Activated T-cell treated with anti-CD3 and anti-CD28 coated beads, Interleukin-2, amount 50 U/mL, for 72 hours (primary cell): Measurements from ENCODE around the gene OPRM1. TPM values are rescaled to one million over a fixed set of nuclear protein-coding genes. Genes with fewer than 3 reads are reported as not detected.

Experiments used
- ATAC-seq, 2 donors: fragments of 150-1000 bp; cut with Tn5 transposase; replicated peaks in 1 of 2; 2 replicates each; pipeline ENCODE4 v1.10.0; 2021; ENCODE audit warnings: moderate library complexity in 2 of 2, mild to moderate bottlenecking in 1 of 2
- DNase-seq, 2 donors: peaks; one replicate each; pipeline ENCODE4 v3.0.0; 2021 to 2022; ENCODE audit warnings: mixed read lengths in 1 of 2
- H3K27ac Mint-ChIP-seq: one replicate; pipeline ENCODE4 v1.8.0; 2022; ENCODE audit warnings: mild to moderate bottlenecking, moderate library complexity, mixed read lengths
- H3K27me3 Mint-ChIP-seq: one replicate; pipeline ENCODE4 v1.8.0; 2022; ENCODE audit warnings: low read depth, mixed read lengths
- H3K36me3 Mint-ChIP-seq, 2 donors: one replicate each; pipeline ENCODE4 v1.8.0; 2022; ENCODE audit warnings: mixed read lengths in 2 of 2, mild to moderate bottlenecking in 1 of 2; ENCODE audit not compliant: insufficient read depth in 2 of 2
- H3K4me1 Mint-ChIP-seq: one replicate; pipeline ENCODE4 v1.8.0; 2022; ENCODE audit warnings: low read depth, mixed read lengths
- H3K4me3 Mint-ChIP-seq, 2 donors: one replicate each; pipeline ENCODE4 v1.8.0; 2022; ENCODE audit warnings: mild to moderate bottlenecking in 2 of 2, mixed read lengths in 2 of 2, moderate library complexity in 2 of 2
- H3K9me3 Mint-ChIP-seq, 2 donors: one replicate each; pipeline ENCODE4 v1.8.0; 2022; ENCODE audit warnings: mixed read lengths in 2 of 2
- total RNA-seq, 2 donors: library from RNA; stranded (reverse); gene quantifications; one replicate each; pipeline ENCODE4 v1.2.3, GENCODE V29; 2022

OPRM1 gene
- total RNA-seq, 2 donors from 2014 or later = not detected

DNA sequence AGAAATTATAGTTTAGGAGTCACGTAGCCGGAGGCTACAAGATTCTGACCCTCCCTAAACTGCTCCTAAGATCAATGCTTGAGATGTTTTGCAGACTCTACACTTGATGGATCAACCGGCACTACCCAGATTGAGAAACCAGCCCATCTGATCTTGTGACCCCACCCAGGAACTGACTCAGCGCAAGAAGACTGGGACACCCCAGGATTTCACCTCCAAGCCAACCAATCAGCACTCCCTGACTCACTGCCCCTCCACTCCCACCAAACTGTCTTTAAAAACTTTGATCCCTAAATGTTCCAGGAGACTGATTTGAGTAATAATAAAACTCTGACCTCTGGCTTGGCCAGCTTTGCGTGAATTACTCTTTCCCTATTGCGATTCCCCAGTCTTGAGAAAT lies 99.8 kb downstream of the OPRM1 start:
- no peaks in the 10 kb centered on the region for H3K36me3 Mint-ChIP-seq
- no peak overlapping the region for H3K27ac Mint-ChIP-seq
- DNase-seq (no peak), ATAC-seq (no peak)
- H3K4me1 Mint-ChIP-seq = peaks cover 8% of the 10 kb centered on the region
- no peak overlapping the region for H3K4me3 Mint-ChIP-seq
- H3K9me3 Mint-ChIP-seq = no peaks in the 10 kb centered on the region
- peaks cover 6% of the 10 kb centered on the region for H3K27me3 Mint-ChIP-seq

DNA sequence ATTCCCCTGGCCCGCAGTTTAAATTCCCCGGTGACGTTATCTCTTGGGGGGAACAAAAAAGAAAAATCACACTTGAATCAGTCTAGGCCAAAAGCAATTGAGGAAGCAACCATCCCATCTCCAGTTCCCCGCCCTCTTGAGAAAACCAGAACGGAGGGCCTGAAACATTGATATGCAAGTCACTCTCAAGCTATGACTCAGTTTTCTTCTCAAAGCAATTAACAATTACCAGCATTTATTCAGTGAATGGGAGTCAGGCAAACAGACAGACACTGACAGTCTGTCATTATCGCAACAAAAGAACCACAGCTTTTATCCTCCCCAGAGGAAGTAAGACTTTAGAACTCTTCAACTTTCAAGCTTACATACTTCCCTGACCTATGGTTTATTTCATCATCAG lies 100.9 kb downstream of the OPRM1 start:
- Mint-ChIP-seq H3K27ac (no peak overlapping the region), H3K27me3 (peaks cover 6% of the 10 kb centered on the region), H3K36me3 (no peaks in the 10 kb centered on the region), H3K4me3 (no peak overlapping the region), H3K4me1 (peaks cover 8% of the 10 kb centered on the region), H3K9me3 (no peaks in the 10 kb centered on the region)
- ATAC-seq (no peak), DNase-seq (no peak)

DNA sequence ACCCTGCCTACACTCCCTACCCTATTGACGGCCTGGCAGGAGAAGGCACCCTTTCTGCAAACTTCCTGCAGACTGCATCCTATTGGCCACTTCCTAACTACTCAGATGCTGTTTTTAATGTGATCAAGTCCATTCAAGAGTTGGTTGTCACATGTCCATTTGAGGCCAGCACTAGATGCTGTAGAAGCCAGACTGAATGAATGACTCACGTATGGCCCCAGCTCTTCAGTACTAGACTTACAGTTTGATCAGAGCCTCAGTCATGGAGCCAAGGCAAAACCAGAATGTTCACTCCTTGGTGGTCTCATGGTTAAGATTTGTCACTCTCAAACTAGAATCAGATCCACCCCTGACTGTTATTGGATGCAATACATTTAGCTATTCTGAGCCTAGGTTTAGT lies 101.7 kb downstream of the OPRM1 start:
- Mint-ChIP-seq H3K36me3 (no peaks in the 10 kb centered on the region), H3K9me3 (no peaks in the 10 kb centered on the region), H3K27ac (no peak overlapping the region), H3K4me3 (no peak overlapping the region), H3K4me1 (peaks cover 8% of the 10 kb centered on the region), H3K27me3 (peaks cover 6% of the 10 kb centered on the region)
- no peak for DNase-seq
- ATAC-seq = peak in 1 of 2 donors; percentile 34

DNA sequence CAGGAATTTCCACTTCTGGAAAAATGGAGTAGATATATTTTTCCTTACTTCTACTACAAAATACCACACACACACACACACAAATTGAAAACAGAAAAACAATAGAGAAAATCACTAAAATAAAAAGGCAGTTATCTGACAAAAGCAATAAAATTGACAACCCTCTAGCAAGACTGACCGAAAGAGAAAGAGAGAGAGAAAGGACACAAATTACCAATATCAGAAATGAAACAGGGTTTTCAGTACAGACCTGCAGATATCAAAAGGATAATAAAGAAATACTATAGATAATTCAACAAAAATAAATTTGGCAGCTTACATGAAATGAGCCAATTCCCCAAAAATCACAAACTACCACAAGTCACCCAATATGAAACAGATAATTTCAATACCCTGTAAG lies 104.7 kb downstream of the OPRM1 start:
- DNase-seq = no peak
- Mint-ChIP-seq H3K4me3 (no peak overlapping the region), H3K27me3 (peaks cover 6% of the 10 kb centered on the region), H3K4me1 (peaks cover 8% of the 10 kb centered on the region), H3K9me3 (no peaks in the 10 kb centered on the region), H3K27ac (no peak overlapping the region), H3K36me3 (no peaks in the 10 kb centered on the region)
- no peak for ATAC-seq

DNA sequence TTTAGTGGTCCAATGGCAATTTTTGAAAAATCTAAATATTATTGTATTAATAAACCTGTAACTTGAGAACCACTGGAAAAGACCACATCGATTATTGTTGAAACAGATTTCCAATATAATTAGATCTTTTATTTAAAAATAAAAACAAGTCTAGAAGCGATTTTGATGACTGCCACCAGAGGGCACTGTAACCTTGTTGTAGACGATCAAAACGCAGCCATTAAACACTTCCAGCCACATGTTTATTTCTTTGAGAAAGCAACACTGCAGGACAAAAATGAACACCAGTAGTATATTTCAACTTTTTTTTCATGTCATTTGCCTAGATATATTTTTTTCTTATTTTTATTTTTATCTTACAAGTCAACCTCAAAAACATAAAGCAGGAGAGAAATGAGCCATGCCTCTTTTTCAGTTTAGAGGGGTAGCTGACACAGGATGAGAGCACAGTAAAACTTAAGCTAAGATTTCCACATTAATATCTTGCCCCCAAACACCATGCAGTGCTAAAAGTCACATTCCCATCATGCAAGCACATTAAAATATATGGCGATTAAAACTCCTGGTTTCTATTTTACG lies 115.4 kb downstream of the OPRM1 start:
- no peak overlapping the region for H3K27ac Mint-ChIP-seq
- DNase-seq = peak; percentile 56 to 60
- peaks cover 5% of the 10 kb centered on the region for H3K27me3 Mint-ChIP-seq
- no peak for ATAC-seq
- no peaks in the 10 kb centered on the region for H3K9me3 Mint-ChIP-seq
- no peak overlapping the region for H3K4me3 Mint-ChIP-seq
- H3K36me3 Mint-ChIP-seq = peaks cover 0 to 3% of the 10 kb centered on the region in 2 donors
- H3K4me1 Mint-ChIP-seq = peaks cover 36% of the 10 kb centered on the region

DNA sequence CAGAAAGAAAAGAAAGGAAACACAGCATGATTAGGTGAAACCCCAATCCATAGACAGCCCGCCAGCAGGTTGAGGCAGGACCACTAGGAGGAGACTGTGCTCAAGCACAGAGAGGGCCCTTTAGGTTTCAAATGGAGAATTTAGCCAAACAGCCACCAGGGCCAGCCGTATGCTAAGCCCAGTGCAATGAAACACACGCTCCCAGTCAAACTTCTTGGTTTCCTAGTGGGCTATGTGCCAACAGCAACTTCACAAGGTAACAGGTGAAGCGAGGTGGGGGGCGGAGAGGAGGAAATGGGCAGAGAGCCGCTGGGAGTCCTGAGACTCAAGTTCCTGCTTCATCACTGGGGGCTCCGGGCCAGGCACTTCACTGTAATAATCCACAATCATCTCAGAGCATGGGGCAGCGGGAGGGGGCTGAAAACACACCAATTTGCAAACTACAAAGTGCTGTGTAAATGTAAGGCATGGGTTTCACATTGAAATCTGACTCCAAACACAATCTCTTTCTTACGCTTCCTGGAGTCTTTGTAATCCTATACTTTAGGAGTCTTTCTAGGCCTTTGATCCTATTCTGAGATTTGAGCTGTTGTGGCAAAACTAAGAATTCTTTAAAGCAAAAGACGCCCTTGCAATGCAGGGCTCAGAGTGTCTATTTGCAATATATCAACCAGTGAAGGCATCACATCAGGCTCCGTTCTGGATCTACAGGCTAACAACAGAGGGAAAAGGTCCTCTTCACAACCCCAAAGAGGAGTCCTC lies 117.3 kb downstream of the OPRM1 start:
- peak; percentile 95 to 96 for ATAC-seq
- peak; percentile 64 to 65 for DNase-seq
- H3K9me3 Mint-ChIP-seq = no peaks in the 10 kb centered on the region
- peak overlapping the region; percentile 73 to 96 for H3K4me3 Mint-ChIP-seq
- H3K27ac Mint-ChIP-seq = peak overlapping the region; percentile 97
- H3K36me3 Mint-ChIP-seq = peaks cover 0 to 3% of the 10 kb centered on the region in 2 donors
- H3K27me3 Mint-ChIP-seq = no peaks in the 10 kb centered on the region
- peaks cover 41% of the 10 kb centered on the region for H3K4me1 Mint-ChIP-seq

DNA sequence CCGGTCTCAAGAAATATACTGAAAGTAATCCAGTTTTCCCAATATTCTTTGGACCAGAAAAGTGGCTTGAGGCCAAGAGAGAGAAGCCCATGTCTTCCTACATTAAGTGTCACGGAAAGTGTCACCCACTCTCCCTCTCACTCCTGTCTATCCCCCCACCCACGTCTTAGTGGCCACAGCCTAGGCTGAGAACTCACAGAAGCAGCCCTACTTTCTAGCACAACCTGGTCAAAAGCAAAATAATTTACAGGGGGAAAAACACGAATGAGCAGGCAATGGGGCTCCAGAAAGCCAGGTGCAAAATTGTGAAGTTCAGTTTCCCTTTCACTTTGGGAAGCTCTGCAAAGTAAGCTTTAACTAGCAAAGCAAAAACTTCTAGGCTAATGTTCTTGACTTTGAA lies 118.0 kb downstream of the OPRM1 start:
- Mint-ChIP-seq H3K9me3 (no peaks in the 10 kb centered on the region), H3K4me1 (peaks cover 41% of the 10 kb centered on the region), H3K27ac (peak overlapping the region; percentile 97), H3K27me3 (no peaks in the 10 kb centered on the region), H3K36me3 (peaks cover 0 to 3% of the 10 kb centered on the region in 2 donors), H3K4me3 (peak overlapping the region; percentile 73 to 96)
- DNase-seq (peak in 1 of 2 donors; percentile 14), ATAC-seq (peak; percentile 12 to 33)

DNA sequence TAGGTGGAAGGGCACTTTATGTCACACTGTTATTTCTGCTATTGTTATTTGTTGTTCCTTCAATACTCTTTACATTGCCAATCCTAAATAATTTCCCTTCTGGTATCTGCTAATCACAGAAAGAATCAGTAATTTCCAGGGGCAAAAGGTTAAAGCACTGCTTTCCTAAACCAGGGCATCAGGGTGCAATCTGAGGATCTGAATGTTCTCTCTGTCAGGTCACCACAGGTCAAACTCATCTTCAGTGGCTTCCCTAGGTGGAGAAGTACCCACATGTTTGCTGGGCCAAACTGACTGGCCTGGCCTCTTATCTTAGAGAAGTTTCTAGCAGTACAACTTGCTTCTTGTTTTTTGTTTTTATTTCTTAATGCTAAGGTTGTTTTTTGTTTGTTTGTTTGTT lies 118.7 kb downstream of the OPRM1 start:
- peak overlapping the region; percentile 73 to 96 for H3K4me3 Mint-ChIP-seq
- peak overlapping the region; percentile 97 for H3K27ac Mint-ChIP-seq
- peaks cover 0 to 3% of the 10 kb centered on the region in 2 donors for H3K36me3 Mint-ChIP-seq
- ATAC-seq (no peak), DNase-seq (no peak)
- H3K27me3 Mint-ChIP-seq = no peaks in the 10 kb centered on the region
- H3K4me1 Mint-ChIP-seq = peaks cover 41% of the 10 kb centered on the region
- no peaks in the 10 kb centered on the region for H3K9me3 Mint-ChIP-seq

DNA sequence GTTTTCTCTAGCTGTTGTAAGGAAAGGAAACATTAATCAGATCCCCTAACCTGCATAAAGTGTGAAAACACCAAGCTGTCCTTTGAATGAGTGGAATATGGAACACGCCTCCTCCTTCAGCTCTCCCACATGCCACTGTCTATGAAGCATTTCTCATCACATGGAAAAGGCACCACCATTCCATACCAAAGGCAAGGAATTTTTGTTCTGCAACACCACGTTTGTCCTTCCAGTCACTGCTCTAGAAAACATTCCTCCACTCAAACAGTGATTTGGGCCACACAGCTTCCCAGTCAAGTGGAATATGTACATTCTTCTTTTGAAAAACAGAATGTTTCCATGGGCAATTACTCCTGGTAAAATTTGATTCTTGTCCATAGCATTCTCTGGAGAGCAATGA lies 120.1 kb downstream of the OPRM1 start:
- Mint-ChIP-seq H3K4me3 (no peak overlapping the region), H3K27ac (no peak overlapping the region), H3K27me3 (no peaks in the 10 kb centered on the region), H3K9me3 (no peaks in the 10 kb centered on the region), H3K4me1 (peaks cover 42% of the 10 kb centered on the region), H3K36me3 (peaks cover 0 to 3% of the 10 kb centered on the region in 2 donors)
- DNase-seq (no peak), ATAC-seq (no peak)

DNA sequence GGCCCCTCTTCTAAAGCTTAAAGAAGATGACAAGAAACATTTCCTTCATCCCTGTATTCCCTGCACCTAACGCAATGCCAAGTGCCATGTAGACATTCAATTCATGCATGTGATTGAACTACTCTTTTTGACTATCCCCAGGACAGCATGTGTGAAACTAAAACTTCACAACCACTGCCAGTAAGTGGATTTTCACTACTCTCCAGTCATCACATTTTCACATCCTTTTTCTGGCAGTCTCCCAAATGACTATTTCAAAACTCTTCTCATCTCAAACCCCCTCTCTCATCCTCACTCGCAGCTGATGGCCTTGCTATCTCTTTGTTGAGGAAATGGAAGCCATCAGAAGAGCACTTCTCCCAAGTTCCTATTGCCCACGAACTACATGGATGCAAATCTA lies 122.6 kb downstream of the OPRM1 start:
- H3K4me1 Mint-ChIP-seq = peaks cover 40% of the 10 kb centered on the region

DNA sequence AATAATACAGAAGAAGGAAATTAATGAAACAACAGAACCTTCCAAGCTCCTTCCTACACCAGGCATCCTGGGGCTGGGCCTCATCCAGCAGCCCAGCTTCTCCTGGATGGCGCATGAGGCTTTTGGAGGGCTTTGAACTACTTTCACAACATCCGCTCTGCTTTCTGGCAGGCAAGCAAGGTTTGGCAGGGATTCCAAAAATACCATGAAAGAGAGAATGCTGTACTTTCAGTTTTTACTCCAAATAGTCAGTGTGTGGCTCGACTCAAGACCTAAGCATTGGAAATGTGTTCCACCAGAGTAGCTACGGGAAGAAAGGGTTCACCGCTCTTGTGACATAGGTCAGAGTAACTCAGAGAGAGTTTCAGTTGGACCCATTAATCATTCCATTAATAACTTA lies 125.4 kb downstream of the OPRM1 start:
- ATAC-seq (no peak), DNase-seq (no peak)
- no peak overlapping the region for H3K27ac Mint-ChIP-seq
- H3K4me3 Mint-ChIP-seq = no peak overlapping the region
- no peaks in the 10 kb centered on the region for H3K27me3 Mint-ChIP-seq
- peaks cover 38% of the 10 kb centered on the region for H3K4me1 Mint-ChIP-seq
- peaks cover 3 to 7% of the 10 kb centered on the region in 2 donors for H3K36me3 Mint-ChIP-seq
- H3K9me3 Mint-ChIP-seq = peaks cover 0 to 1% of the 10 kb centered on the region in 2 donors

More for the DNA sequence above, 122.6 kb downstream of the OPRM1 start:
- no peaks in the 10 kb centered on the region for H3K27me3 Mint-ChIP-seq
- peaks cover 4 to 6% of the 10 kb centered on the region in 2 donors for H3K36me3 Mint-ChIP-seq
- ATAC-seq (peak; percentile 77 to 80), DNase-seq (no peak)
- no peaks in the 10 kb centered on the region for H3K9me3 Mint-ChIP-seq
- H3K27ac Mint-ChIP-seq = no peak overlapping the region
- no peak overlapping the region for H3K4me3 Mint-ChIP-seq

DNA sequence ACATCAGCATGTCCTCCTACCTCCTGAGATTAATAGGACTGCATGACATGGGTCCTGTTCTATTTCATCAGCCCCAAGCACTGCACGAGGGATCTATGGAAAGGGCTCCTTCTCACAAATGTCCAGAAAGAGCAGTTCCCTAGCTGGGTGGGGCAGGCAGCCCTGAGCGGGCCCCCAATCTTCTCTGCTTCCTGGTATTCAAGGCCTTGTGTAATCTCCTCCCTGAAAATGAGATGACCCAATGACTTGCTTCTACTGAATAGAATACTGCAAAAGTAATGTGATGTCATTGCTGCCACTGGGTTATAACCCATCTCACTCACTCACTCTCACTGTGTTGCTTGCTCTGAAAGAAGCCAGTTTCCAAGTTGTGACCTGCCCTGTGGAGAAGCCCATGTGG lies 126.4 kb downstream of the OPRM1 start:
- ATAC-seq = peak in 1 of 2 donors; percentile 24
- no peak for DNase-seq
- peaks cover 38% of the 10 kb centered on the region for H3K4me1 Mint-ChIP-seq
- no peaks in the 10 kb centered on the region for H3K27me3 Mint-ChIP-seq
- peaks cover 0 to 1% of the 10 kb centered on the region in 2 donors for H3K9me3 Mint-ChIP-seq
- H3K27ac Mint-ChIP-seq = no peak overlapping the region
- H3K36me3 Mint-ChIP-seq = peaks cover 5 to 10% of the 10 kb centered on the region in 2 donors
- H3K4me3 Mint-ChIP-seq = no peak overlapping the region

DNA sequence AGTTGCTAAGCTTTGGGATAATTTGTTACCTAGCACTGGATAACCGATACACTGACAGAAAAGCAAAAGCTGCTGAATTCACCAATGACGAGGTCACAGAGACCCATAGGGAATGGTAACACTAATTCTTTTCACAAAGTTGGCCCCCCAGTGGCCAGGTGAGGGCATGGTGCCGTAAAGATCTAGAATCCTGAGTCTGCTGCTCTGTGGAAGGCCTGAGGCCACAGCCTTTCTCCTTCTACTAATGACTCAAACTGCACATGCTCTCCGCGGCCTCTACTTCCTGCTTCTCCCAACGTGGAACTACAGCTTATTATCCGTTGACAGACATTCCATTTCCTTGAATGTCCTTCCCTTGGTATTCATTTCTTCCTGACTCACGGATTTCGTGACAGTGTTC lies 127.1 kb downstream of the OPRM1 start:
- H3K27me3 Mint-ChIP-seq = no peaks in the 10 kb centered on the region
- peaks cover 38% of the 10 kb centered on the region for H3K4me1 Mint-ChIP-seq
- no peak overlapping the region for H3K27ac Mint-ChIP-seq
- no peak for DNase-seq
- peaks cover 0 to 1% of the 10 kb centered on the region in 2 donors for H3K9me3 Mint-ChIP-seq
- H3K4me3 Mint-ChIP-seq = no peak overlapping the region
- peaks cover 7 to 10% of the 10 kb centered on the region in 2 donors for H3K36me3 Mint-ChIP-seq
- ATAC-seq = no peak
